Renal cortex interstitium (tissue), 11 donors: ENCODE measurements around the gene ATOH7. TPM values are rescaled to one million over a fixed set of nuclear protein-coding genes. Genes with fewer than 3 reads are reported as not detected.
"Not testable (repeated sequence)": the region's sequence is repeated elsewhere in the genome, so short reads cannot be mapped to it uniquely, and the experiment has no call there.

Experiments
- DNase-seq, 11 donors: peaks; one replicate each; pipeline ENCODE4 v3.0.0-alpha.2; 2013; ENCODE audit warnings: low read depth in 9 of 11, low spot score in 4 of 11; ENCODE audit errors: extremely low read depth in 1 of 11
- polyA plus RNA-seq, 3 donors: library from polyadenylated mRNA; unstranded; fragments of 120-200 nt; gene quantifications; one replicate each; pipeline ENCODE4 v1.2.1, GENCODE V29; 2013; ENCODE audit not compliant: insufficient read length in 3 of 3

Gene ATOH7
- polyA plus RNA-seq, 3 donors, result 1.2 to 2.0 (median 1.8) TPM

DNA sequence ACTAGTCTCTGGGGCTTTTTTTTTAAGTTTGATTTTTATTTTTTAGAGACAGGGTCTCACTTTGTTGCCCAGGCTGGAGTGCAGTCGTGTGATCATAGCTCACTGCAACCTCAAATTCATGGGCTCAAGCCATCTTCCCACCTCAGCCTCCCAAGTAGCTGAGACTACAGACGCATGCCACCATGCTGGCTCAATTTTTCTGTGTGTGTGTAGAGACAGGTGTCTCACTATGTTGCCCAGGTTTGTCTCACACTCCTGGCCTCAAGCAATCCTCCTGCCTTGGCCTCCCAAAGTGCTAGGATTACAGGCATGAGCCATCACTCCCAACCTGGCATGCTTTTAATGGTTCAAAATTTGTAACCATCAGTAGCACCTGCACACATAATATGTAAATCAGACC is 36.1 kb downstream of the ATOH7 start:
- not testable (repeated sequence) for DNase-seq

DNA sequence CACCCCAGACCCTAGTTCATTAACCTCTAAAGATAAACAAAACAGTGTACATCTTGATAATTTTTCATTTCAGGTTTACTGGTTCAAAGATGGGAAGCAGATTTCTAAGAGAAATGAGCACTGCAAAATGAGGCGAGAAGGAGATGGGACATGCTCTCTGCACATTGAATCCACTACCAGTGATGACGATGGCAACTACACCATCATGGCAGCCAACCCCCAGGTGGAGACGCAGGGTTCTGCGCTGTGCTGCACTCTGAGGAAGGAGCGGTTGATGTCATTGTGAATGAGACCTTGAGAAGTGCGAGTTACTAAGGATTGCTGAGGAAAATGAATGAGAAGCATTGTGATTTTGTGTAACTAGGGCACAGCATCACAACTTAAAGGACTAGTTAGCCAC is 37.6 kb downstream of the ATOH7 start:
- DNase-seq, result no peak

DNA sequence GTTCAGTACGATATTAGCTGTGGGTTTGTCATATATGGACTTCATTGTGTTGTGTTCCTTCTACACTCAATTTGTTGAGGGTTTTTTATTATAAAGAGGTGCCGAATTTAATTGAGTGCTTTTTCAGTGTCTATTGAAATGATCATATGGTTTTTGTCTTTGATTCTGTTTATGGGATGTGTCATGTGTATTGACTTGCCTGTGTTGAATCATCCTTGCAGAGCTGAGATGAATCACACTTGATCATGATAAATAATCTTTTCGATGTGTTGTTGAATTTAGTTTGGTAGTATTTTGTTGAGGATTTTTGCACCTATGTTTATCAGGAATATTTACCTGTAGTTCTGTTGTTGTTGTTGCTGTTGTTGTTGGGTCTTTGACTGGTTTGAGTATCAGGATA is 39.8 kb downstream of the ATOH7 start:
- no peak for DNase-seq

DNA sequence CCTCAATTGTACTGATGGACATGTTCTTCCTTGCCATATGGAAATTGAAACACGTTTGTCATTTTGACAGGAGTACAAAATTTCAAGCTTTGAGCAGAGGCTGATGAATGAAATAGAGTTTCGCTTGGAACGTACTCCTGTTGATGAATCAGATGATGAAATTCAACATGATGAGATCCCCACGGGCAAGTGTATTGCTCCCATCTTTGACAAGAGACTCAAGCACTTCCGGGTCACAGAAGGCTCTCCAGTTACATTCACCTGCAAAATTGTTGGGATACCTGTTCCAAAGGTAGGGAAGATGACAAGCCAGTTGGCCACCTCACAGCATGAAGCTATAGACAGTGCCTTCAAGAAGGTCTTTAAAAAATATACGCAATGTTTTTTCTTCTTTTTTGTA is 43.1 kb downstream of the ATOH7 start:
- DNase-seq, result no peak

DNA sequence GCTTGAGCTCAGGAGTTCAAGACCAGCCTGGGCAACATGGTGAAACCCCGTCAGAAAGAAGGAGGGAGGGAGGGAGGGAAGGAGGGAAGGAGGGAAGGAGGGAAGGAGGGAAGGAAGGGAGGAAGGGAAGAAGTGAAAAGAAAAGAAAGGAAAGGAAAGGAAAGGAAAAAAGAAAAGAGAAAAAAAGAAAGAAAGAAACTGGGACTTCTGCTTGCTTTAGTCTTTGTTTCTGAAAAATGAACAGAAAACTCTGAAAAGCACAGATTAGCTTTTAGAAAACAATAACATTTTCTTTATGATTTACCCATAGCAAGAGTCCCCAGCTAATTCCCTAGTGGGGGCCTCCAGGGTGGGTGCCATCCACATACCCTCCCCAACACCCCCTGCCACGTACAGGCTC is 46.8 kb downstream of the ATOH7 start:
- no peak for DNase-seq

DNA sequence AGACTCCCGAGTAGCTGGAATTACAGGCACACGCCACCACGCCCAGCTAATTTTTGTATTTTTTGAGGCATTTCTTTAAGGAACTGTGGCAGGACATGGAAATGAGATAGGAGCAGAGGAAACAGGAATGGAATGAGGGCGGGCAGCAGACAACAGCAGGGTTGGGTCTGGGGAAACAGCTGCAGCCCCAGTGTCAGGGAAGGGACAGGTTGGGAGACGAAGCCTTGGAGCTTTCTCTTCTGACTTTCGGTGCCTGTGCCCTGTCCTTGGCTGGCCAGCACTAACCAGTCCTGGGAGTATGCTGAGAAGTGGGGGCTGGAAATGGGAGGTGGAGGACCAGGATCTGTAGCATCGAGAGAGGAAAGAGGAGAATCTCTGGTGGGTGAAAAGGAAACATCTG is 47.4 kb downstream of the ATOH7 start:
- DNase-seq, result no peak

Other genes starting within 250 kb of the ATOH7 start
- gene HERC4, start 156.8 kb downstream of the ATOH7 start, polyA plus RNA-seq, result 10 to 100 TPM; 41.9 to 59.7 (median 51.5) TPM
- gene MYPN, start 122.6 kb downstream of the ATOH7 start, polyA plus RNA-seq, result under 1 TPM; 0.05 to 0.11 (median 0.09) TPM
- gene HNRNPH3, start 100.0 kb upstream of the ATOH7 start, polyA plus RNA-seq, result 100 to 1,000 TPM; 348 to 405 (median 386) TPM
- 100 to 1,000 TPM in 1 of 3 donors, 10 to 100 TPM in 2; 67.5 to 105 (median 93.0) TPM for gene PBLD, start 100.8 kb upstream of the ATOH7 start, polyA plus RNA-seq
- gene RUFY2, start 175.2 kb upstream of the ATOH7 start, polyA plus RNA-seq, result 10 to 100 TPM; 23.8 to 35.9 (median 30.5) TPM
- 10 to 100 TPM; 11.3 to 12.4 (median 11.7) TPM for gene DNA2, start 239.9 kb upstream of the ATOH7 start, polyA plus RNA-seq